ENCODE measurements around the gene NCBP2.

NCBP2 gene

DNA sequence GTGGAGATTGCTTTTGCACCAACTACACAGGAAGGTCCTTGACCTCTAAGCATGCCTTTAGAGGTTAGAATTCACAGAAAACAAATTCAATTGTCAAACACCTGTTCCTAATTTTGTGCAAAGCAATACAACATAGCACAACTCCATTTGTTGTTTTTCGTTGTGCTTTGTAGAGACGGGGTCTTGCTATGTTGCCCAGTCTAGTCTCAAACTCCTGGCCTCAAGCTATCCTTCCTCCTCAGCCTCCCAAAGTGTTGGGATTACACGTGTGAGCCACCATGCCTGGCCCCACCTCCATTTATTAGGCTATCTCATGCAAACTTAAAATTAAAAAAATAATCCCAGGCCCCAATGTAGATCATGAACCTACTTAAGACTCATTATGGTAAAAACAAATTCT lies 6.0 kb downstream of the NCBP2 start:
- no peak for DNase-seq

GRCh38 chr3:196932600-196932999 lies 9.7 kb downstream of the NCBP2 start:
- no peak for DNase-seq

GRCh38 chr3:196931828-196932587 lies 10.3 kb downstream of the NCBP2 start:
- DNase-seq = no peak

DNA sequence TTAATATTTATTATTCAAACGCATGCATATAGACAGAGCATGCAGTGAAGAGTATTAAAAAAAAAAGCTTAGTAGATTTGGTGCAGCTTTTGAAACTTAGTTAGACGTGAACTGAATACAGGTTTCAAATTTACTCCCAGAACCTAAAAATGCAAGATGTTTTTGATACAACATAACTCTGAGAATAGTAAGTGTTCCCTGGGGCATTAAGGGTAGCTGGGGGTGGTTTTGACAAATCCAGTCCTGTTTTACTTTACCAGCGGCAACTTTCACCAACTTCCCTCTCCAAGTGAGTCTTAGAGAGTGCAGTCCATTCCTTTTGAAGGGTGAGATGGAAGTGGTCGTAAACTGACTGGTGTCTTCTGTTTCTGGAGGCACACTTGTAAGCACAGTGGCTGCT lies 11.2 kb downstream of the NCBP2 start:
- DNase-seq = no peak

GRCh38 chr3:196927571-196928453 lies 14.5 kb downstream of the NCBP2 start:
- DNase-seq = no peak

DNA sequence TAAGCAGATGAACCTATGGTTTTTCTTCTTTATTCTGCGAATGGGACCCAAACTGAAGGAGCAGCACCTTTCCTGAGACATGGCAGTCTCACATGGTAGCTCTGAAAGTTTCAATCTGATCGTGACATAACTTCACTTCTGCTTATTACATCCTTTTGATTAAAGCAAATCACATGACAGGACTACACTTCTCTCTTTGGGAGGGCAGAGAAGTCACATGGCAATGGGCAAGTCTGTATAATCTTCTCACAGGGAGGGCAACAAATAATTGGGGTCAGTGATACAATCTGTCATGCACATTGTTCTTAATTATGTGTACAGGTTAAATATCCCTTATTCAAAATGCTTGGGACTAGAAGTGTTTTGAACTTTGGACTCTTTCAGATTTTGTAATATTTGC lies 21.6 kb downstream of the NCBP2 start:
- DNase-seq = no peak

DNA sequence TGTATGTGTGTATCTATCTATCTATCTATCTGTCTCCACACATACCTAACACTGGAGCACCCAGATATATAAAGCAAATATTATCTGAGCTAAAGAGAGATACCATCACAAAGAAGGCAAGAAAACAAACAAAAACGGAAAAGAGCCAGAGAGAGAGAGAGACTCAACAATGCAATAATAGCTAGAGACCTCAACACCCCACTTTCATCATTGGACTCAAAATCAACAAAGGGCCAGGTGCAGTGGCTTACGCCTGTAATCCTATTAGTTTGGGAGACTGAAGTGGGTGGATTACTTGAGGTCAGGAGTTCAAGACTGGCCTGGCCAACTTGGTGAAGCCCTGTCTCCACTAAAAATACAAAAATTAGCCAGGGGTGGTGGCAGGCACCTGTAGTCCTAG lies 23.4 kb downstream of the NCBP2 start:
- DNase-seq = no peak

DNA sequence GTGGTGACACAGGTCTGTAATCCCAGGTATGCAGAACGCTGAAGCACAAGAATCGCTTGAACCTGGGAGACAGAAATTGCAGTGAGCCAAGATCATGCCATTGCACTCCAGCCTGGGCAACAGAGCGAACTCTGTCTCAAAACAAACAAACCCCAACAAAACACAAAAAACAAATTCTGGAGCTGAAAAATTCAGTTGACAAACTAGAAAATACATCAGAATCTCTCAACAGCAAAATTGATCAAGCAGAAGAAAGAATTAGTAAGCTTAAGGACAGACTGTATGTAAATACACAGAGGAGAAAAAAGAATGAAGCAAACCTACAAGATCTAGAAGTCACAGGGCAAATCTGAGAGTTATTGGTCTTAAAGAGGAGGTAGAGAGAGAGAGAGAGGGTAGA lies 25.3 kb downstream of the NCBP2 start:
- DNase-seq = no peak

GRCh38 chr3:196916221-196916620 lies 26.1 kb downstream of the NCBP2 start:
- DNase-seq = no peak

DNA sequence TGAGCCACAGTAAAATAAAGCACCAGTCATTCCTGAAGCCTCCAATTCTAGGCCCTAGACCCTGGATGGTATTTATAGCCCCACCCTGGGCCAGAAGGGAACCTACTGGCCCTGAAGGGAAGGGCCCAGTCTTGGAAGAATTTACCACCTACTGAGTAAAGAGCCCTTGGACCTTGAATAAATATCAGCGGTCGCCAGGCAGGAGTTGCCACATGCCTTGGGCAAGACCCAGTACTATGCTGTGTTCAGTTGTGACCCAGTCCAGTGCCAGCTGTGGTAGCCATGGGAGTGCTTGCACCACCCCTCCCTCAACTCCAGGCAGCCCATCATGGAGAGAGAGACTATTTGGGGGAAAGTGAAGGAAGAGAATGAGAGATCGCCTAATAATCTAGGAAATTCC lies 27.0 kb downstream of the NCBP2 start:
- DNase-seq = no peak

GRCh38 chr3:196914866-196915265 lies 27.5 kb downstream of the NCBP2 start:
- DNase-seq = no peak

- no peak for DNase-seq
Observed at GRCh38 chr3:196903740-196904139, 38.6 kb downstream of the NCBP2 start.

DNA sequence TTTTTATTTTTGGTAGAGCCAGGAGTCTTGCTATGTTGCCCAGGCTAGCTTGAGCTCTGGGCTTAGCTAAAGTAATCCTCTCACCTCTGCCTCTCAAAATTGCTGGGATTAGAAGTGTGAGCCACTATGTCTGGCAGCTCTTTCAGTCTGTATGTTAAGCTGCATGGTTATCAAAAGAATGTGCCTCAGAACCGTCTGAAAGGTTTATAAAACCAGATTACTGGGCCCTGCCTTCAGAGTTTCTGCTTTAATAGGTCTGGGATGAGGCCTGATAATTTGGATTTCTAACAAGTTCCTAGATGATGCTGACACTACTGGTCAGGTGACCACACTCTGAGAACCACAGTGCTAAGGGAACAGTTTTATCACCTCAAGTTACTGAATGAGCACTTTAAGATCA lies 40.0 kb downstream of the NCBP2 start:
- no peak for DNase-seq

- DNase-seq = no peak
Observed at GRCh38 chr3:196901768-196902167, 40.6 kb downstream of the NCBP2 start.

GRCh38 chr3:196896229-196896628 lies 46.1 kb downstream of the NCBP2 start:
- DNase-seq = no peak

DNA sequence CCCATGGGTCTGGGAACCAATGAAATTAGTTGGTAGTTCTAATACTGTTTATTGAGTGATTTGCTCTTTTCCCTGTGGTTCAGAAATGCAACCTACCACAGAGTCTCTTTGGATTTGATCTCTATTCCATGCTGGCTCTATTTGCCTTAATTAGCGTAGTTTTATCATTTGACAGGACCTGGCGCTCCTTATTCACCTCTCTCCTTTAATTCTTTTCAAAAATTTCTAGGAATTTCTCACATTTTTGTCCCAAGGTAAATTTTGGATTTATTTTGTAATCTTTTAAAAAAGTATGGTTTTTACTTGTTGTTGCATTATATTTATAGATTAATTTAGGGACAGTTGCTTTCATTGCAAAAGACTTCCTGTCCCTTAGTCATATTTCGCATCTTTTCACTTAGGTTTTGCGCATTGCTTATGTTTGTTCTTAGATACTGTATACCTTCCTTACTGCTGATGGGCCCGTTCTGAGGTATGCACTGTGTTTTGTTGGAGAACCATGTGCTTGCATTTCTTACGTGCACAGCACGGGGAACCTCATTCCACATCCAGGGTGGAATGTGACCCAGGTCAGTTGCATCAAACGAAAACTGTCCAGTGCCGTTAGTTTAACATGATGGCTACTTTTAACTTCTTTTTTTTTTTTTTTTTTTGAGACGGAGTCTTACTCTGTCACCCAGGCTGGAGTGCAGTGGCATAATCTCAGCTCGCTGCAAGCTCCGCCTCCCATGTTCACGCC lies 47.6 kb downstream of the NCBP2 start:
- no peak for DNase-seq

DNA sequence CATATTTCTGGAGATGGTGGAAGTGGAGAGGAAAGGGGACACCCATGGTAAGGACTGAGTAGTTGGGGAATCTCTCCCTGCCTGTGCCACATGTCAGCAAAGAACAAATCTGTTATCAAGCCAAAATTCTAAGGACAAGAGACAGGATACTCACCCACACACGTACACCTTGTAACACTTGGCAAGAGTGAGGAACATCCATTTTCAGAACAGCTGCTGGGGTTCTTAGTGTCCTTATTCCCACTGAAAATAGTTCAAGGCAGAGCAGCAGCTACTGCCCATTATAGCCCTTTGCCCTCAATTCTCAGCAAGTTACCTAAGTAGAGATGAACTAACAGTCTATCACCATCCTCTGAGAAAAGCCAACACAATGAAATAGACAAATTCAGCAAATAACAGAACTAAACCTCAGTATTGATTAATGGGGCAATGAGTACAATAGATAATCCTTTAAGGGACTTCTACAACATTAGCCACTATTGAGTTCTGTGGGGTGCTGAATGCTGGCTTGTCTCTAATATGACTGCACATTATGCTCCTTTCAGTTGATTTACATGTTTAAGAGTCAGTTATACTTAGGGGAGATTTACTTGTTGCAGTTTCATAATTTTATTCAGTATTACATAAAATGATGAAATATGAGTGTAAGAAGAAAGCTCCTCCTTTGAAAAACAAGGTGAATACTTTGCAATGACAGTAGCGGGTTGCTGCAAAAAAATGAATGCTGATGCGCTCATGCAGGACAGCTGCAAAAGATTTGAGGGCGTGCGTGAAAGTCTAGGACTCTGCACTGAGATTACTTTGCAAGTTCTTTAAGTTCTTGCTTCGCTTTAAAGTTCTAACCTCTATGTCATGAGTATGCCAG lies 52.3 kb downstream of the NCBP2 start:
- DNase-seq = no peak

- DNase-seq = no peak
Observed at GRCh38 chr3:196886144-196886543, 56.2 kb downstream of the NCBP2 start.
